T1000 (cell line): ENCODE measurements around the gene DLGAP4.
A peak's percentile ranks its signal among the peaks of the same experiment; 100 is the strongest.

Experiments
- DNase-seq: peaks from one replicate; lab custom pipeline; 2025; ENCODE audit warnings: mixed read lengths; lab: John Stamatoyannopoulos, UW

The DLGAP4 gene

GRCh38 chr20:36477475-36477874, 171.3 kb downstream of the DLGAP4 start:
- DNase-seq: no peak

- no peak for DNase-seq
Measured at GRCh38 chr20:36478137-36478905, 172.2 kb downstream of the DLGAP4 start.

DNA sequence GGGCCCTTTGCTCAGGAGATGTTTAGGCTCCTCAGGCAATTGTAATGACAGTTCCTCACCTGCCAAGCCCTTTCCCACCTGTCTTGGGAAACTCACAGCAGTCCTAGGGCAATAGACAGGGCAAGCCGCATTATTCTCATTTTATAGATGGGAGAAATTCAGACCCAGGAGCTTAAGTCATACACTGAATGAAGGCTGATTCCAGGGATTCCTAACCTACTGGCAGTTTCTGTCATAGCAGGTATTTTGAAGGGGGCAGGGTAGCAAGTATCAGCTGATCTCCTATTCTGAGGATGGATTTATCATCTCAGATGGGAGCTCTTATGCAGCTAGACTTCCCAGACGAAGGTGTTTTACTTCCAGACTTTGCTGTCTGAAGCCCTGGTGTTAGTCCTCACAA, 173.8 kb downstream of the DLGAP4 start:
- no peak for DNase-seq

- no peak for DNase-seq
Measured at GRCh38 chr20:36480456-36481048, 174.4 kb downstream of the DLGAP4 start.

- no peak for DNase-seq
Measured at GRCh38 chr20:36481380-36482043, 175.4 kb downstream of the DLGAP4 start.

GRCh38 chr20:36482044-36482473, 175.9 kb downstream of the DLGAP4 start:
- no peak for DNase-seq

GRCh38 chr20:36483209-36483918, 177.2 kb downstream of the DLGAP4 start:
- DNase-seq: no peak

DNA sequence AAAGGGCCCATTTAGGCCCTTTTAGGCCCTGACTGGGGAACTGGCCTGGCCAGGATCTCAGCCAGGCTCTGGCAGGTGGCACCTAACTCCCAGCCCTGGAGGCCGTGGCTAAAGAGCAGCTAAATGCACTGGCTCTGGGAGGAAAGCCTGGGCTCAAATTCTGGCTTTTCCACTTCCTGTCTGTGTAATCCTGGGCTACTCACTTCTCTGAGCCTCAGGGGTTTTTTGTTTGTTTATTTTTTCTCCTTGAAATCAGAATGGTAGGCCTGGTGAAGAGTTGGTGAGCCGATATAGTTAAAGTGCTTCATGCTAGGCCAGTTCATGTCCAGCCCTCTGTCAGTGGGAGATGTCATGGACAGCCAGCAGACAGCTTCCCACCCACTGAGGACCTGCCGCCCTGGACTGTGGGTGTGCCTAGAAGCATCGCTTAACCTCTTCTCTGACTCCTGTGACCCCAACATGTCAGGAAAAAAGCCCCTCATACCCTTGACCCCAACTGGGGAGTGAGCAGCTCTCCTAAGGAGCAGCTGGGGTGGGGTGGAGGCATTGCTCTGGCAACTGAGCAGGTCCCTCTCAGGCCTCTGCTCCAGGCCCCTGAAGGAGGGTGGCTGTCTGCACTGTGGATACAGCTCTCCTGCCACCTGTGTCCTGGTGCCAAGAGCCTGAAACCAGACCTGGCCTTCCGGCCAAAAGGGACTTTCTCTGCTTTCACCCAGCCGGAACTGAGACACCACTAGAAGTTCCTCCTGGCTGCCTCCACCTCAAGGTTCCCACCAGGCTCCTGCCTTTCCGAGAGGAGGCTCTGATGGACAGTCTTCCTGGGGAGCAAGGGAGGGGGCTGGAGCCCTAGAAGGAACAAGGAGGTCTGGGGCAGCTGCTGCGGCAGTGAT, 178.0 kb downstream of the DLGAP4 start:
- no peak for DNase-seq

DNA sequence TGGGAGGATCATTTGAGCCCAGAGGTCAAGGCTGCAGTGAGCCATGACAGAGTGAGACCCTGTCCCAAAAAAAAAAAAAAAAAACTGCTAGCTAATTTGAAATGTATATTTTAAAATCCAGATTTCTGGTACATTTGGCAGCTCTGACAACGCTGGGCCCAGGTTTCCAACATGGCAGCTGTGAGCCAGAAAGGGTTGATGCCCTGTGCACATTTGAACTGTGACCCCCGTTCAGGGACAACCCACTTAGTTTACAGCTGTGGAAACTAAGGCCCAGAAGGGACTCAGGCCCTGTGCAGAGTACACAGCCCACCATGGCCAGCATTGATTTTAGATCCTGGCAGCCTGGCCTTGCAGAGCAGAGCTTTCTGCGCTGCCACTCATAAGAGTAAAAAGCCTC, 179.1 kb downstream of the DLGAP4 start:
- DNase-seq: no peak

DNA sequence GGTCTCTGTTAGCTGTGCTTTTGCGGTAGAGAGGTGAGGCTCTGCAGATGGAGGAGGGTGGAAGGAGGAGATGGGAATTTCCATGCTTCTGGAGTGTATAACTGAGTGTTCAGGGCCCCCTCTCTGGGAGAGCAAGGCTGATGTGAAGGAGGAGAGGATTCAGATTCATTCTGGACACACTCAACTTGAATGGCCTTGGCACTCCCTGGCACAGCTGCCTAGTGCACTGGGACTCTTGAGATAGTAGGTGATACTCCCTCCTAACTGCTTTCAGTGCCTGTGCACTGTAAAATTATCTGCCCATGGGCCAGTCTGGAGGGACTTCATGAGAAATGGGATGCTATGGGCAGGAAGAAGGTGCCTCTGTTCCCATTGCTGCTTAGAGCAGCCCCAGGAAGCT, 180.9 kb downstream of the DLGAP4 start:
- no peak for DNase-seq

- no peak for DNase-seq
Measured at GRCh38 chr20:36490191-36490590, 184.1 kb downstream of the DLGAP4 start.

DNA sequence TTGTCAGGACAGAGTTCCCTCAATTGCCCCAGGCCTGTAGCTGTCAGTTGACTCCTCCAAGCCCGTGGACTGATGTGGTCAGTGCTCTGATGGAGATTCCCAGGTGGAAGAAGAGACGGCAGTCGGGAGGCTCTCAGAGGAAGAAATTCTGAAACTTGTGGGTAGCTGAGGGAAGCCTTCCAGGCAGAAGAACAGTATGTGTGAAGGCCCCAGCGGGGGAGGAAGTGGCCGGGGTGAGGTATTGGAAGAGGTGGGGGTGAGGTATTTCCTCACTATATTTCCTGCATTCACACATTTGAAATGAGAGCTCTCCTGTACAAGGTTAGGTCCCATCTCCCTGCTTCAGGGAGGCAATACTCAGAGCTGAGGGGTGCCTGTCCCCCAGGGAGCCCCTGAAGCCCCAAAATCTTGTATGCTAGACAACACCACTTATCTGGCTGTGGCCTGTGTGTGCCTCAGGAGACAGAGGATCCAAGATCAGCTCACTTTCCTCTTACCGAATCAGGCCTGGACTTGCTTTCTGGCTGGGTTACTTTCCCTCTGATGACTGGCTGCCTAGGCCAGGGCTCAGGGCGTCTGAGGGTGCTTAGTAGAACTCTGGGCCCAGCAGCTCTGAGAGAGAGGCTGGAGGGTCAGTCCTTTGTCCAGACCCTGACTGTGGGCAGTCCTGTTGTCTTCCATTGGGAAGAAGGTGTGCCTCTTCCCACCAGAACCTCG, 185.9 kb downstream of the DLGAP4 start:
- no peak for DNase-seq

GRCh38 chr20:36493051-36493800, 187.1 kb downstream of the DLGAP4 start:
- DNase-seq: no peak

DNA sequence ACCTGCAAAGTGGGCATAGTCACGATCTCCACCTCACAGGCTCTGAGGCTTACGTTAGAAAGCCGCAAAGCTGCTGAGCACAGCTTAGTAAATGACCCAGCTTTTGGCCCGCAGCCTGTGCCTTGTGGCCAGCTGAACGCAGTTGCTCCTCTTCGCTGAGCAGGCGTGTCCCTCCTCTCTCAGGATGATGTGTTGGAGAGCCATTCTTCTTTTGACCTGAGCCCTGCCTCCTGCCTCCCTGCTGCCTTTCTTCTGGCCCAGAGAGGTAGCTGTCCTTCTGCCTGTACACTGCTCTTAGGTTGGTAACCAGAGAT, 187.6 kb downstream of the DLGAP4 start:
- DNase-seq: peak; percentile 43

- DNase-seq: no peak
Measured at GRCh38 chr20:36496707-36497669, 190.8 kb downstream of the DLGAP4 start.

- no peak for DNase-seq
Measured at GRCh38 chr20:36497856-36498255, 191.7 kb downstream of the DLGAP4 start.

GRCh38 chr20:36498386-36499179, 192.4 kb downstream of the DLGAP4 start:
- DNase-seq: no peak

DNA sequence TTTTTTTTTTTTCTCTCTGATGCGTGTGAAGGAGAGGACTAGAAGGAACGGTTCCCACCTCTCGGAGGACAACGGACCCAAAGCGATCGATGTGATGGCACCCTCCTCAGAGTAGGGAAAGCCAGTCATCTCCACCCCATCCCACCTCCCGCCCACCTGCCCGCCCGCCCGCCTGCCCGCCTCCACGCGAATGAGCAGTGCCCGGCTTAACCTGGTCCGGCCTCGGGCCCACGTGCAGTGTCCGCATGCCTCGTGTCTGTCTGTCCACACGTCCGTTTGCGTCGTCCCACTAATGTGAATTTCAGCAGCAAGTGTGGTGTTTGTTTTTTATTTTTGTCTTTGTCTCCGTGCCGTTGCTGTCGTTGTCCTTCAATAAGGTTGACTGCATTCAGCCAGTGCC, 193.1 kb downstream of the DLGAP4 start:
- no peak for DNase-seq
